Activated CD4-positive, CD25-positive, alpha-beta regulatory T cell treated with anti-CD3 and anti-CD28 coated beads, Interleukin-2, amount 50 U/mL, for 72 hours (primary cell): ENCODE results near the gene CENPP.

Source experiments
- DNase-seq: peaks from one replicate; pipeline ENCODE4 v3.0.0; 2021

Gene CENPP

DNA sequence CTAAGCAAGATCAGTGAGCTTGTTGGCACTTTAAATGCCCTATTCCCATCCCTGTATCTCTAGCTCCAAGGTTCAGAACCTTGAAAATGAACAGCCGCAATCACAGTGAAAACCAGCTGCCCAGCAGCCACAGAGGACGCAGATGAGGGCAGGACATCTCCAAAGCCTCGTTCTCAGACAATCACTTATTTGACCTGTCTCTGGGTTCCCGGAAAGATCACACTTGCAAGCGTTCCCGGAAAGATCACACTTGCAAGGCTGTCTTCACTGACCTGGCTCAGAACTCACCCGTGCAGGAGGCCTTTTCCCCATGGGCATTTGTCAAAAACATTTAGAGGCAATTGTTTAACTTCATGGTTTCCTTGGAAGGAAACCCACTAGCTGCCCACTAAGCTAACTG lies 318.5 kb downstream of the CENPP start:
- no peak for DNase-seq

DNA sequence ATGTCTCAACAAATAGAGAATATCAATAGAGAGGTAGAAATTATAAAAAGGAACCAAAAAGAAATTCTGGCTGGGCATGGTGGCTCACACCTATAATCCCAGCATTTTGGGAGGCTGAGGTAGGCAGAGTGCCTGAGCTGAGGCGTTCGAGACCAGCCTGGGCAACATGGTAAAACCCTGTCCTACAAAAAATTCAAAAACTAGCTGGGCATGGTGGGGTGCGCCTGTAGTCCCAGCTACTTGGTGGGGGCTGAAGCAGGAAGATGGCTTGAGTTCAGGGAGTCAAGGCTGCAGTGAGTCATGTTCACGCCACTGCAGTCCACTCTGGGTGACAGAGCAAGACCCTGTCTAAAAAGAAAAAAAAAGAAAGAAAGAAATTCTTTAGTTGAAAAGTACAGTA lies 319.3 kb downstream of the CENPP start:
- no peak for DNase-seq

DNA sequence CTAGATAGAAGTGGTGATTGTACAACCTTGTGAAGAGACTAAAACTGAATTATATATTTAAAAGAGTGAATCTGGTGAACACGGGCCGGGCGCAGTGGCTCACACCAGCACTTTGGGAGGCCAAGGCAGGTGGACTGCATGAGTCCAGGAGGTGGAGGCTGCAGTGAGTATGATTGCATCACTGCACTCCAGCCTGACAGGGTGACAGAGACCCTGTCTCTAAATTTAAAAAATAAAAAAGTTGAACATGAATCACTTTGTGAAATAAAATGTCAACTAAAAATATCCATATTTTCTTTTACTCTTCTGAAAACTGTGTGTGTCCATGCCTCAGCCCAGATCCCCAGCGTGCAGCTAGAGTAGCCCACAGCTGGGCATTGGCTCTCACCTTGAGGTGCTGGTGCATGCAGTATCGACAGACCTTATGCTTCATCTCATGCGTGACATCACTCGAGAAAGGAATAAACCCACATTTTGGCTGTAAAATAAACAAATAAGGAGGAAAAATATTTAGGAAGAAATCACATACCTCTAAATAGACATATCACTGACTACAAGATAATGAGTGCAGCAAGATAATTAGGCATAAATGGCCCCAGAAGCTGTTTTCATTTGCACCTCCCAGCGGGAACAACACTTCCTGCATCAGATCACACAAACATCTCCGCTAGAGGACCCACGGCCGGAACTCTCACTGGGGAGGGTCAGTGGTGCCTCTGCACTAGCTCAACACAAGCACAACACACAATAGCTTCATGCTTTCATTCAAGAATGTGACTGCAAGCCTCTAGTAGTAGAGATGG lies 322.1 kb downstream of the CENPP start:
- no peak for DNase-seq

DNA sequence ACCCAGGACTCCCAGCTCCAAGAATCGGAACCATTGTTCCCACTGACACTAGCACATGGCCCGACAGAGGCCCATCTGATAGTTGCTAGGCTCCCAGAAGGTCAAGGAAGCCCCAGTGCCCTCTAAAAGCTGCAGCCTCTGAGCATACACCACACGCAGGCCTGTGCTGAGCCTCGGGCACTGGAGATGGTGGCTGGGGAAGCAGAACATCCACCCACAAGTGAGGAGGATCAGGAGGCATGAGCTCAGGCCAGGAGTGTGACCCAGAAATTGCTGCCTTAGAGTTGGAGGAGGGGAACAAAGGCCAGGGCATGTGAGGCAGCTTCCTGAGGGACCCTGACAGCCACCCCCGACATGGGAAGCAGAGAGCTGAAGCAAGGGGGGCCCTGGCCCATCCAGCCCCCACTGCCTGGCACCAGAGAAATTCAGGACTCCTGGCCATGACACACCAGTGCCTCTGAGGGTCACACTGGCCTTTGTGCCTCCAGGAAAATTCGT lies 322.8 kb downstream of the CENPP start:
- DNase-seq, result no peak

DNA sequence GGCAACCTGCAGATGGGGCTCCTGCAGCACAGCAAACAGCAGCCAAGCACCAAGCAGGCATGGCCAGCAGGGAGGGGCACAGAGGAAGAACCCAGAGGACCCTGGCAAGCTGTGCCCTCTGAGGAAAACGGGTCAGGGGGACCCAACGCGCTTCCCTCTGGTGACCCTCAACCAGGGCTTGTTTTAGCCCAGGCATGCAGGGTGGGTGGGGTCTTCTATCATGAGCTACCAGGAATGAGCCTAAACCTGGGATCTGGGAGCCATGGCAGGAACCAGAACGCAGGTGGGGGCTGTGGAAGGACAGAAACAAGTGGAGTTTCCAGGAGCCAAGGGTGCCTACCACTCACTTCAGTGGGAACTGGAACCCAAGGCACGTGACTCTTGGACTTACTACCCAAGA lies 323.3 kb downstream of the CENPP start:
- no peak for DNase-seq

DNA sequence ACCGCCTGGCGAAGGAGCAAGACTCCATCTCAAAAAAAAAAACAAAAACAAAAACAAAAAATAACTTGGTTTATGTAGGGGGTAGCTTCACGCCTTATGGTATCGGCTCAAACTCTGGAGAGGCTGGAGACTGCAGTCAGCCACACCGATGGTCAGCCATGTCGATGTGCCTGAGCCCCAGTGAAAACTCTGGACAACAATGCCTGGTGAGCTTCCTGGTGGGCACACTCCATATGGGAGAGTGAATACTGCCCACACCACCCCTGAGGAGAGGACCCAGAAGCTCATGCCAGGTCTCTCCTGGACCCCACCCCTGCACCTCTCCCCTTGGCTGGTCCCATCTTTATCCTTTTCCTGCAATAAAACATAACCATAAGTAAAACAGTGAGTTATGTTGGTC lies 324.5 kb downstream of the CENPP start:
- no peak for DNase-seq

DNA sequence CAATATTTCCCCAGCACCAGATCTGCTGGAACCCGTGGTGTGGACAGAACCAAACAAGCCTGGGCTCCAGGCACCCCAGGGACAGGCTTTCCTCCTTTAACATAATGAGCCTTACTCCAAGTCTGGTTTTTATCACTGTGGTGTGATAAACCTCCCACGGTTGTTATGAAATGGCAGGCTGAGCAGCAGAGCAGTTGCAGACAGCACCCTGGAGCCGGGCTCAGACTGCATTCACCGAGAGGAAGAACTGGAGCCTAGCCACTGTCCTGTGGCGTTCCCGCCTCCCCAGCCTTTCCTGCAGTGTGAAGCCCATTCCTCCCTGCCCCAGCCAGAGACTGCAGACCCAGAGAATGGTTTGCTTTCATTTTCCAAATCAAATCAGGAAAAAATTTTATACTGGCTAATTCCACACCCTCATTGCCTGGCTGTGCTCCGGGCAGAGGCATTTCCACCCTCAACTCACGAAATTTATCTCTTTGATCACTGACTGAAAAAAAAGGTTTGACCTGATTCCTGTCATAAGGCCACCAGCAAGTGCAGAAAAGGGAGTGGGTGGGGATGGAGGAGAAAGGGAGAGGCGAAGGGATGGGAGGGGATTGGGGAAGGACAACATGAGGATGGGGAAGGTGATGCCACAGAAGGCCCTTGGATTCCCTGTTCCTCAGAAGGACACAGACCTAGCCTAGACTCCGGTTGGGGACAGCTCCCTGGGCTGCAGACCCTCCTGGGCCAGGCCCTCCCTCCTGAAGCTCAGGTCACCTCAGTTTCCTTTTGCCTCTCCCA lies 325.3 kb downstream of the CENPP start:
- DNase-seq, result no peak

DNA sequence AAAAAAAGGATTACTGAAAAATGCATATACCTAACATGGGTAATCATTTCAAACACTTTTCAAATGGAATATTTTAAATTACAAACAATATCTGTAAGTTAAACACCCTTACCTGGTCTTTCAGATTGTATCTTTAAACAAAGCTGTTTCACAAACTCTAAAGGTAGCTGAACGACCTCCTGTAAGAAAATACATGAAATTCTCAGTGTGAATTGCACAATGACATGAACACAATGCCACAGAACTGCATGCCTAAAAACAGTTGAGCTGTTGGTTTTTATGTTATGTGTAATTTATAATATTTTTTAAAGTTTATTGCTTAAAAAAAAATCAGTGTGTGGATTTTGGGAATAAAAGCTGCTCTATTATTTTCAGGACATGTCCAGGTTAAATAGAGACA lies 326.7 kb downstream of the CENPP start:
- no peak for DNase-seq

DNA sequence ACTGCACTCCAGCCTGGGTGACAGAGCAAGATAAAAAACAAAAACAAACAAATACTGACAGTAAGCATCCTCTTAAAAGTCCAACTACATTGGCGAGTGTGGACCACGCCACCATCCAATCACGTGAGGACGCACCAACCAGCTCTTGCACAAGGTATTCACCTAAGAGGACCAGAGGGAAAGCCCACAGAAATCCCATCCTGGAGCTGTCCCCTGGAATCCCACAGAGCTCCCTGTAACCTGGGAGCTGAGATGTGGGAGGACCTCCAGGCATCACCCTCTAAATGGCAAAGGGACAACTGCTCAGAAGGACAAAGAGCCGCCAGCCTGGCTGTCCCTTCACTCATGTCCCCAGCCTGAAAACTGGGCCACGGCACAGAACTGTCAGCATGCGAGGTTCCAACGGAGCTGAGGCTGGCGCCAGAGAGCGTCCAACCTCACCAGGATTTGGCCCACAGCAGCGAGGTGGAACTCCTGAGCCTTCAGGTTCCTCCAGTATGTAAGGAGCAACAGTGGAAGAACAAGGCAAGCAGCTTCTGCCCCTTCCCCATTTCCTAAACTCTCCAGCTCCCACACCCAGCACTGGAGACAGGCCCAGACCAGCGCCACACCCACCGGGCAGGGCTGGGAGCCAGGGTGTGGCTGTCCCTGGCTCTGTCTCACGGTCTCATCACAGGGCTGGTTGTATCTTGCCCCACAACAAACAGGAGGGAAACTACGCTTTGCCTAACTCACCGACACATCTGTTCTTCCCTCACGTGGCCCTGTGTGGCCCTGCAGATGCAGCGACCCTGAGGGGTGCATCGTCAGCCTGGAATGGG lies 328.9 kb downstream of the CENPP start:
- DNase-seq, result no peak

DNA sequence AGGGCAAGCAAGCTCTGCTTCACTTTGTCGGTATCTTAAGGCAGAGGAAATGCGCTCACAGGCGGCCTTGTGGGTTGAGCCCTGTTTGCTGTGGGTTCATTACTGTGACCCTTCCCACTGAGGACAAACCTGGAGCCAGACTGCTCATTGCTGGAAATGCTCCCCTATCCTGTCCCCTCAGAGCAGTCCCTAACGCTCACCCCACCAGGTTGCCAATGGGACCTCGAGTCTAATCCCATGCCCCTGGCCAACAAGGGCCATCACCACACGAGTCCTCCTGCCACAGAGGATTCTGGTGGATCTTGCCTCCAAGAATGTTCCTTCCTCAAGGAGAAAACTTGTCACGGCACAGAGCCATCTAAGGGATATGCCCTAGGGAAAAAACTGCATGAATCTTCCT lies 329.6 kb downstream of the CENPP start:
- DNase-seq, result no peak

DNA sequence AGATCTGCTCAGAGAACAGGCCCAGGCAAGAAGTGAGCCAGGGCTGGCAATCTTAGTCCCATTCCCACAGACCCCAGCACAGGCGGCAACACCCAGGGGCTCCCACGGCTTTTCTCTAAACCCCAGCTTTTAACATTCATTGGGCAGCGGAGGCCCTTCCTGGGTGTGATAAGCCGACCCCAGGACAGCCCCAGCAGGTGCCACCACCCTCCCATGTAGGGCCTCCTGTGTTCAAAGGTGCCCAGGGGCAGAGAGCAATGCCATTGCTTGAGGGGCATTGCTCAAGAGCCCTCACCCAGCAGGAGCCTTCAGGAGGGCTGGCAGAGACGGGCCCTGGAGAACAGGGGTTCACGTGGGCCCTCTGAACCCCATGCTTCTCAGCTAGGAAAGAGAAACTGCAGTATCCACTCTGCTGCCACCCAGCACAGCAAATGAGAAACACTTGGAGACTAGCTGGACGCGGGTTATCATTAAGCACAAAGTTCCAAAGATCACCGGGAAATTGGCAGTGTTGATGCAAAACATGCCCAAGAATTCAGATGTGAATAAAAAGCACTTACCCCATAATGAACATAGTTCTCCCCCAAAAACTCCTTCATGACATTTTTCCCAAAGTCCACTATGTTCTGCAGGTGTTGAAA lies 330.3 kb downstream of the CENPP start:
- DNase-seq, result no peak

DNA sequence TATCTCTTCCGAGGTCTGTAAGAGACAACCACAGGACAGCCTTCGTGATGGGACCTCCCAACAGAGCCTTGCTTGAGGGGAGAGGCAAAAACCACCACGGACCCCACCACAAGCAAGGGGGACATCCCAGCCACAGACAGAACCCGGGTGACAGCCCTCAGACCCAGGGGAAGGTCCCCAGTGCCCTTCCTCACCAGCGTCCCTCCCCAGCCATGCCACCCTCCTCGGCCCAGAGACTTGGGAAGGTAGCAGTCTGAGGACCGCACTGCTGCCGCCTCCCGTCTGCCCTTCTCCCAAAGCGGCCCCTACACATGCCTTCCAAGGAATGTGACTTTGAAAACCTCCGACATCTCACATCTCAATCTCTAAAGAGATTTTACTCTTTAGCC lies 330.8 kb downstream of the CENPP start:
- no peak for DNase-seq

DNA sequence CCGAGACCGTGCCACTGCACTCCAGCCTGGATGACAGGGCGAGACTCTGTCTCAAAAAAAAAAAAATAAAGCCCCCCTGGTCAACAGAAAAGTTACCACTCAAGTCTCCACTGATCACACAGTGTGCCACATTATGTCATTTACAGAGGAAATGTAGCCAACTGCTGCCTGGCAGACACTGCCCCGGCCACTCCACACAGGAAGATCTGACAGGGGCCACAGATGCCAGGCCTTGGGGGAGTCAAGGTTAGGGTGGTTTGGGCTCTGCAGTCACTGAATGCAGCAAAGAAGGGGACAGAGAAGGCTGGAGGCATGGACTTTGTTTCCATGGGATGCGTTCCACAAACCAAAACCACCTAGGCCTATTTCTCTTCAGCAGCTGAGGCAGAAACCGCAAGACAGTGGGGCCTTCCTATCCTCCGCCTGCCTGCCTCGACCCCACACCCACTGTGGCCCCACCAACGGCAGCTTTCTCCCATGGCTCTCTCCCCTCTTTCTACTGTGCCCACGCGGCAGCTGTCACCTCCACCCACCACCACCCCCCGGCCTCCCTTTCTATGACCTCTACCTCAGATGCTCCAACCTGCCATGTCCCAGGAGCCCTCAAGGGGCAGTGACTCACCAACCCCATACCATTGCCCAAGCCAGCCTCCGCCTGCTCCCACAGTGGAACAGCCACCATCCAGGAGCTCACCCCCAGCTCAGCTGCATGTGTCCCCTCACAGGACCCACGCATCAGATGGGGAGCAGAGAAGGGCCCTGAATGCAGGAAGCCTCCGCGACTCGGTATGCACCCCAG lies 331.7 kb downstream of the CENPP start:
- no peak for DNase-seq

DNA sequence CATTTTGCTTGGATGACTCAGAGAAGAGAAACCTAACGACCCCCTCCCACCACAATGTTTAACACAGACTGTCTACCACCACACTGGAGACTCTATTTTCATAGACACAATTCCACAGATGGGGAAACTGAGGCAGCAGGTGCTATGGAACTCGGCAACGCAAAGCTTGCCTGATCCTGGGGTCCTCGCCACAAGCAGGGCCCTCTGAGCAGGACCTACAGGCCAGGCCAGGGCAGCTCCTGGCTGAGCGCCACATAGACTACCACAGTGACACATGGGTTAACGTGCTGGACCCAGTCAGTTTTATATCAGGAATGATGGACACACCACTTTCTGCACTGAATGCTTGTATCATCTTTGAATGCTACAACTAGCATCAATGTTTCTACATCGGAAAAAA lies 332.4 kb downstream of the CENPP start:
- no peak for DNase-seq

DNA sequence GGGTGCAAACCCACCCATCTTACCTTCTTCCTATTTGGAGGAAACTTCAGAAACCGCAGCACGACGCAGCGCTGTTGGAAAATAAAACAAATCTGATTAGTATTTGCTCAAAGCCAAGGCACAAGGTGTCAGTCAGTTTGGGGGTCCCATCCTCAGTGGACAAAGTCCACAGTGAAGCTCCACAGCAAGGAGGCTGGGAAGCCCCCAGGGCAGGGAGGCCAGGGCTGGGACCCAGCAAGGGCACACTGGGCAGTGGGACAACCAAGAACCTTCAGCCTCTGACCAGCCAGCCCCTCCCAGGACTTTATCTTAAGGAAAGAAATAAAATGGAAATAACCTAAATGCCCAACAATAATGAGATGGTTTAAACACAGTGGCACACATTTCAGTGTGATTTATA lies 332.9 kb downstream of the CENPP start:
- DNase-seq, result no peak

DNA sequence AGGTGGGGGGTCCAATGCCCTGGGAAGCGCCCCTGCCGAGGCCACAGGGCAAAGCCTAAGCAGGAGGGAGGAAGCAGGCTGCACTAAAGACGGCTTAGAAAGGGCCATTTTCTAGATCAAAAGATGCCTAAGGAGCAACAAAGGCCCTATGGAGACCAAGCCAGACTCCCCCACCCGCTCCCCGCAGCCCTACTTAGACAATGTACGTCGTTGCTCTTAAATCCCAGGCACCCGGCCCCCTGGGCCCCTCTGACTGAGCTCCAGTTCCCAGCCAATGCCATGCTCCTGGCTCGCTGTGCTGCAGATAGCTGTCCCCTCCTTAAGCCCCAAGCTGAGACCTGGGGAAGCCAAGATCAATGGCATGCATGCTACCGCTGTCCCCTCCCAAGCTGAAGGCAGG lies 333.8 kb downstream of the CENPP start:
- no peak for DNase-seq

DNA sequence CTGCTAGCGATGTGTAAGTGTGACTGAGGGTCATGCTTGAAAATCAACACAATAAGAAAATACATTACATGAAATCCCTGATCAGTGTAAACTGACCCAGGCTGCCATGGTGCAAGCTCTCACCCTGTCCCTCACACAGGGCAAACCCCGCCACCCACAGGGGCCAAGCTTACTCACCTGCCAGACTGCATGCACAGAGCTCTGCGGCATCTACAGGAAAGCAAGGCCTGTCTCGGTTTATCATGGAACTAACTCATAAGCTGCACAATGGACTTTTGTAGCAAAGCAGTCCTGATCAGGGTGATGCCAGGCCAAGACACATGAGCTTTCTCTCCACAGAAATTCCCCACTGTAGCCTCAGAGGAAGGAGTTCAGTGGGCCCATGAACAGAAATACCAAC lies 334.5 kb downstream of the CENPP start:
- DNase-seq, result no peak

DNA sequence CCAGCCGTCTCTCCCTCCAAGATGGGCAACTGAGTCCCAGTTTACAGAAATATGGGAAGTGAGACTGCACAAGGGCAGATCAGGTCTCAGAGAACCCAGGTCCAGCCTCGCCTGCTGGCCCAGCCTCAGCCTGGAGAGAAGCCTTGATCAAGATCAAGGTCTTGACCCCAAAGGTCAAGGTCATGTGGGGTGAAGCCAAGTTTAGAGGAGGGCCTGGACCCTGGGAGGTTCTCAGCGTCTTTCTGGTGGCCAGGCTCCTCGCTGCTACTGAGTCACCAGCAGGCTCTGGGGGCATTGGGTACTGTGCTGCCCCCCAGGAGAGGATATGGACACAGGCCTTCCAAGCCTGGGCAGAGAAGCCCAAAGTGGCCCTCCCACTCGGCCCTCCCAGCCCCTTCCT lies 335.4 kb downstream of the CENPP start:
- no peak for DNase-seq

DNA sequence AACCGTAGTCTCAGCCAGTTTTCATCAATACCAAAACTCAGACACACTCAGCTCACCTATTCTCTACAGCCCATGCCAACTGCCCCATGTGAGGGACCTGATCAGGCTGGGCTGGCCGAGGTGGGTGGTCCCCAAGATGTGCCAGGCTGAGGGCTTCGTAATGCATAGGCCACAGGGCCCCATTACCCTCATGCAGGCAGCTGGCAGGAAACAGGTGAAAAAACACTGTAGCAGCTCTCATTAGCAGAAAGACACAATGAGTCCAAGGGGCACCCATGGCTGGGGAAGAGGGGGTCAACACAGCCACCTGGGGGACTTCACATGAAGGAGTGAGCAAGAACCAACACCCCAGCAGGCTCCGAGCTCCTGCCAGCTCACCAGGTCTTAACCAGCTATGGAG lies 336.0 kb downstream of the CENPP start:
- no peak for DNase-seq

DNA sequence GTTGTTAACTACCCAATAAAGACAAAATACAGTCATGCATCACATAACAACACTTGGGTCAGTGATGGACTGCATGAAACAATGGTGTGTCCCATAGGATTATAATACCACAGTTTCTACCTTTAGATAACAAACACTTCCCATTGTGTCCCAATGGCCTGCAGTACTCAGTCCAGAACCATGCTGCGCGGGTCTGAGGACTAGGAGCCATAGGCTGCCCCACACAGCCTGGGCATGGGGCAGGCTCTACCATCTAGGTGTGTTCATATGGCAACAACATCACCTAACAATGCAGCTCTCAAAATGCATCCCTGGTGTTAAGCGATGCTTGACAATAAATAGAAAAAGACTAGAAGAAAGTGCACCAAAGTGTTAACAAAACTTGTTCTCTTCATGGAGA lies 337.4 kb downstream of the CENPP start:
- DNase-seq, result no peak

DNA sequence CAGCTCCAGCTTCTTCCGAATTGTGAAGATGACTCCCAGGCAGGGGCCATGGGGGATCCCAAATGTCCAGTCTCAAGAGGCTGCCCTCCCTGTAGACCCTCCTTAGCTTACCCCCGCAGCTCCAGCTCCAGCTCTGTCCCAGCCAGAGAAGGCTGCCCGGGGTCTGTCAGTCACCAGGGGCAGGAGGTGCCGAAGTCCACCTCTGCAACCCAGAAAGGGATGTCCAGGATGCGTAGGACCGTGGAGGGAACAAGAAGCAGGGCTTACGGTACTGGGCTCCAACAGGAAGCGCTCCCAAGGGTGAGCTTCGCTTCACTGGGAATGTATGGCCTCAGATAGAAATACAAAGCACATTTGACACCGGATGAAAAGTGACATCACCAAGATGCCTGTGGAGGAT lies 338.2 kb downstream of the CENPP start:
- DNase-seq, result no peak
